Loucy (cell line): ENCODE data around the gene LAMB1.

Experiments used
- H2AFZ ChIP-seq: fragments of 200-600 bp; sonication (generic); 2 replicates; pipeline ENCODE4 v1.6.0; 2016; ENCODE audit warnings: antibody characterized with exemption, mild to moderate bottlenecking, low read length, moderate library complexity
- H3F3A ChIP-seq: fragments of 200-600 bp; 2 replicates; pipeline ENCODE4 v1.6.0; 2016; ENCODE audit warnings: antibody characterized with exemption, low read depth, mild to moderate bottlenecking
- H3K27me3 ChIP-seq: fragments of 200-600 bp; sonication (generic); 2 replicates; pipeline ENCODE4 v1.6.1; 2014; ENCODE audit warnings: low read length, mild to moderate bottlenecking; ENCODE audit not compliant: insufficient read depth, poor library complexity, severe bottlenecking
- H3K36me3 ChIP-seq: fragments of 200-600 bp; sonication (generic); 2 replicates; pipeline ENCODE4 v1.6.1; 2016; ENCODE audit warnings: low read length; ENCODE audit not compliant: insufficient read depth
- H3K4me1 ChIP-seq: fragments of 200-600 bp; sonication (generic); 2 replicates; pipeline ENCODE4 v1.5.1; 2014; ENCODE audit warnings: low read length, mild to moderate bottlenecking; ENCODE audit not compliant: insufficient read depth, poor library complexity, severe bottlenecking
- H3K4me2 ChIP-seq: fragments of 200-600 bp; sonication (generic); 2 replicates; pipeline ENCODE4 v1.6.0; 2014; ENCODE audit warnings: antibody characterized with exemption, low read length, low read depth, mild to moderate bottlenecking; ENCODE audit not compliant: poor library complexity, severe bottlenecking
- H3K4me3 ChIP-seq: fragments of 200-600 bp; sonication (generic); 2 replicates; pipeline ENCODE4 v1.5.1; 2014; ENCODE audit warnings: low read length, mild to moderate bottlenecking, mixed read lengths; ENCODE audit not compliant: poor library complexity, severe bottlenecking
- H3K79me2 ChIP-seq: fragments of 200-600 bp; sonication (generic); 2 replicates; pipeline ENCODE4 v1.6.1; 2014; ENCODE audit warnings: low read length; ENCODE audit not compliant: insufficient read depth
- H3K9ac ChIP-seq: fragments of 200-600 bp; sonication (generic); 2 replicates; pipeline ENCODE4 v1.6.0; 2014; ENCODE audit warnings: mild to moderate bottlenecking, low read depth, low read length, moderate library complexity; ENCODE audit not compliant: poor library complexity, severe bottlenecking
- H3K9me2 ChIP-seq: fragments of 200-600 bp; sonication (generic); replicated peaks from 2 replicates; pipeline ENCODE4 v1.6.1; 2016; ENCODE audit warnings: low read depth, low read length, mixed read lengths
- H3K9me3 ChIP-seq: fragments of 200-600 bp; sonication (generic); 2 replicates; pipeline ENCODE4 v1.6.1; 2014; ENCODE audit warnings: mild to moderate bottlenecking, antibody characterized with exemption, low read length, low read depth; ENCODE audit not compliant: insufficient read depth
- H4K20me1 ChIP-seq: fragments of 200-600 bp; sonication (generic); 2 replicates; pipeline ENCODE4 v1.6.0; 2014; ENCODE audit warnings: antibody characterized with exemption, low read length, mild to moderate bottlenecking; ENCODE audit not compliant: insufficient read depth, poor library complexity, severe bottlenecking
- CTCF ChIP-seq: fragments of 200-600 bp; sonication (generic); conservative IDR thresholded peaks from 2 replicates; pipeline ENCODE4 v1.5.1; 2014; ENCODE audit warnings: mild to moderate bottlenecking, antibody characterized with exemption, low read length
- EZH2phosphoT487 ChIP-seq: fragments of 200-600 bp; IDR thresholded peaks from 2 replicates; pipeline ENCODE4 v1.6.1; 2018; ENCODE audit warnings: antibody characterized with exemption, mild to moderate bottlenecking, moderate library complexity, borderline replicate concordance

Gene LAMB1

DNA sequence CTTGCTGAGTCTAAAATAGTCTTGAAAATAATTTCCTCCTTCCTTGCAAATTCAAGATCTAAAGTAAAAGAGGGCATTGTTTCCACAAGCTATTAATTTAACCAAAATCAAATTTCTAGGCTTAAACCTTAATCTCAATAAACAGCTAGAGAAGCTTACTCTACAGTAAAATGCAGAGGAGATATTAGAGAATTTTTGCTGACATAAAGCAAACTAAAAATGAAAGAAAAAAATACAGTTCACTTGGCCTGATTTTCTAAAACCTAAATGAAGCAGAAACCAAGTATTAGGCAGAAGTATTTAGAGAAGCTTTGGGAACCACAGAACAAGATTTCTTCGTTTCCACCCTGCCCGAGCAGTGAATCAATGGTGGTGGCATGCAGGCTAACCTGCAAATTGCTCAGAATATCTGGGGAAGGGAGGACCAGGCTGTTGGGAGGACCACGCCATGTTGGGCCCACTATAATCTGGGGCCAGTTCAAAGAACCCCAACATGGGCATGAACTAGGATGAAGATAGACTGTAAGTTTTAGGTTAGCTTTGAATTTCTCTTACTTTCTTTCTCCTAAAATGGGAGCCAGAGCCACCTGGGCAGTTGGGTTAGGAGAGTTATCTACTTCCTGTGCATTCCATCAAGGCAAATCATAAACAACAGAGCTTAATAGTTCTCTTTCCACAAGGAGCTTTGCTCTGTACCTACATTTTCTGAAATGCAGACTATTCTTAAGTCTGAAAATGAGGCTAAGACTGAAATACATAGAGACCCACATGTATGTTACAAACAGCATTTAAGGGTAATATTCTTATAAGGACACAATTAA lies 4.1 kb downstream of the LAMB1 start:
- TF ChIP-seq CTCF (no peak), EZH2phosphoT487 (no peak)
- Histone ChIP-seq H4K20me1 (no peaks in the 10 kb centered on the region), H3F3A (no peaks in the 10 kb centered on the region), H3K9ac (no peak overlapping the region), H3K27me3 (no peaks in the 10 kb centered on the region), H3K36me3 (no peaks in the 10 kb centered on the region), H3K9me2 (no peaks in the 10 kb centered on the region), H3K4me2 (no peak overlapping the region), H3K79me2 (no peaks in the 10 kb centered on the region), H3K9me3 (no peaks in the 10 kb centered on the region), H2AFZ (no peak overlapping the region), H3K4me1 (no peaks in the 10 kb centered on the region), H3K4me3 (no peak overlapping the region)

- no peaks in the 10 kb centered on the region for H3K4me1 ChIP-seq
- no peak overlapping the region for H3K4me3 ChIP-seq
- H2AFZ ChIP-seq: no peak overlapping the region
- no peaks in the 10 kb centered on the region for H3K79me2 ChIP-seq
- no peaks in the 10 kb centered on the region for H3K27me3 ChIP-seq
- H3K9ac ChIP-seq: no peak overlapping the region
- TF ChIP-seq CTCF (no peak), EZH2phosphoT487 (no peak)
- no peaks in the 10 kb centered on the region for H3K9me2 ChIP-seq
- H4K20me1 ChIP-seq: no peaks in the 10 kb centered on the region
- no peaks in the 10 kb centered on the region for H3K36me3 ChIP-seq
- H3K9me3 ChIP-seq: no peaks in the 10 kb centered on the region
- H3F3A ChIP-seq: no peaks in the 10 kb centered on the region
- H3K4me2 ChIP-seq: no peak overlapping the region
Observed at GRCh38 chr7:107998150-107998549, 4.8 kb downstream of the LAMB1 start.

DNA sequence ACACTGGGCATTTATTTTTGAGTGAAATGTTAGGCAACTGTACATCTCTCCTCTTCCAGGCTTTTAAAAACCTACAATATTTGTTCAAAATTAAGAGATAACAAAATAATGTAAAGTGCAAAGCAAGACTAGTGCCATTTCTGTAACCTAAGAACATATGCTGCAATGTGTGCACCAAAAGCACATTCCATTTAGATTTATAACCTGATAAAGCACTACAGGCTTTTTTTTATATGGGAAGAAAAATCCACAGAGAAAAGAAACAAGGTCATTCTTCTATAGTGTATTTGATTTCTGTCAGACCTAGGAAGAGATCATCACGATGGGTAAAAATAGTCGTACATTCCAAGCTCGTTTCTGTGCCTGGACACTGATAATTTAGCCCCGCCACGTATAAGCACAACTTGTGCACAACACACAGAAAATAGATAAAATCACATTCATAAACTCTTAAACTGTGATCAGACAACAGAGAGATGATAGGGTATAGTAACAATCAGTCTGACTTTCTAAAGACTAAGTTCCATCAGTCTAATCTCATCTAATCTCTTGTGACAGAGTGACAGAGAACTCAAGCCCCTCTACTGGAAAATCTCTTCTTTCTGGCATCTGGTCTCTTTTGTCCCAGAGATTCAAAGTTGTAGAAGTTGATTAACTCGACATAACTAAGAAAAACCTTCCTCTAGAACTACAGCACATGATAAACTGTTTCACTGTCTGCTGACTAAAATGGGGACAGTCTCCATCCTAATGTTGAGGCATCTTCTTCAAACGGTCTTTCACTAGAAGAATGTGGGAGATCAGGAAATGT lies 6.7 kb downstream of the LAMB1 start:
- Histone ChIP-seq H3K79me2 (no peaks in the 10 kb centered on the region), H3K9me2 (no peaks in the 10 kb centered on the region), H3K9me3 (no peaks in the 10 kb centered on the region), H4K20me1 (no peaks in the 10 kb centered on the region), H3K4me1 (no peaks in the 10 kb centered on the region), H2AFZ (no peak overlapping the region), H3K4me2 (no peak overlapping the region), H3K4me3 (no peak overlapping the region), H3K9ac (no peak overlapping the region), H3K27me3 (no peaks in the 10 kb centered on the region), H3F3A (no peaks in the 10 kb centered on the region), H3K36me3 (no peaks in the 10 kb centered on the region)
- TF ChIP-seq CTCF (no peak), EZH2phosphoT487 (no peak)
